GM12891 (cell line): ENCODE results near the gene TCEAL9.

ENCODE experiments used
- POLR2A ChIP-seq: IDR thresholded peaks from 2 replicates; pipeline ENCODE4 v1.6.1; 2011; ENCODE audit warnings: low read depth, low read length, control low read depth
- POLR2AphosphoS5 ChIP-seq: IDR thresholded peaks from 2 replicates; pipeline ENCODE4 v1.6.1; 2011; ENCODE audit warnings: low read depth, low read length, control low read depth
- TAF1 ChIP-seq: IDR thresholded peaks from 2 replicates; pipeline ENCODE4 v1.6.1; 2011; ENCODE audit warnings: low read depth, low read length, control low read depth

GRCh38 chrX:103347682-103348397 lies 8.5 kb upstream of the TCEAL9 start:
- TF ChIP-seq POLR2AphosphoS5 (no peak), POLR2A (no peak), TAF1 (no peak)
